ENCODE measurements around the gene COASY. TPM values are rescaled to one million over a fixed set of nuclear protein-coding genes. Genes with fewer than 3 reads are reported as not detected.
A peak's percentile ranks its signal among the peaks of the same experiment; 100 is the strongest.

COASY gene
- total RNA-seq, 1 experiment from 2014 or later: 138 TPM

GRCh38 chr17:42536372-42537155 is 25.4 kb upstream of the COASY start:
- peaks cover 28% of the 10 kb centered on the region for H3K4me1 ChIP-seq
- POLR2A ChIA-PET: interaction anchor here (0.8 to 2.0 kb wide), 7 partner anchors 9 to 779 kb away, joined by 3 to 23 read pairs (median 4); partner anchors contain the start of genes CAVIN1, HSD17B1, PSMC3IP and STAT3

GRCh38 chr17:42537156-42537805 is 24.7 kb upstream of the COASY start:
- POLR2A ChIA-PET: interaction anchor here (1.0 to 2.0 kb wide), 3 partner anchors 17 to 778 kb away, joined by 3 to 23 read pairs (median 10); partner anchors contain the start of gene PSMC3IP
- peak overlapping the region; percentile 72 for H3K4me3 Mint-ChIP-seq (ENCODE audit: unreplicated experiment)
- intact Hi-C loops (cut with micrococcal nuclease; ENCODE audit: unreplicated experiment): no loop called here

More at GRCh38 chr17:42536372-42537155, 25.4 kb upstream of the COASY start:
- no TSS peak for BruUV-seq (replicated peaks)
- no peaks in the 10 kb centered on the region for H3K9me3 ChIP-seq
- DNase-seq: peak; percentile 87 to 89
- peak overlapping the region; percentile 50 for H3K4me3 ChIP-seq (ENCODE audit: low read depth, low read length)
- no peaks in the 10 kb centered on the region for H3K9me3 Mint-ChIP-seq (ENCODE audit: unreplicated experiment)
- H3K4me3 Mint-ChIP-seq (ENCODE audit: unreplicated experiment): peak overlapping the region; percentile 72
- no peaks in the 10 kb centered on the region for H3K27me3 ChIP-seq (replicated peaks; ENCODE audit: control insufficient read depth, insufficient read depth, low read length)
- H3K27ac Mint-ChIP-seq (ENCODE audit: unreplicated experiment): no peak overlapping the region
- TF ChIP-seq CTCF (IDR thresholded peaks at IDR 0.05; ENCODE audit: insufficient read depth in 1 of 2, low read depth in 1 of 2, low read length in 1 of 2, severe bottlenecking in 1 of 2, unreplicated experiment in 1 of 2): no peak
- H3K4me1 Mint-ChIP-seq (ENCODE audit: low read depth, unreplicated experiment): peaks cover 34% of the 10 kb centered on the region
- no peaks in the 10 kb centered on the region for H3K36me3 ChIP-seq (ENCODE audit: control insufficient read depth, insufficient read depth, low read length)
- CTCF ChIA-PET: interaction anchor here (0.8 to 1.5 kb wide), 4 partner anchors 9 to 41 kb away, joined by 4 to 12 read pairs (median 6); partner anchors contain the start of gene PSMC3IP
- intact Hi-C loops (cut with micrococcal nuclease; ENCODE audit: unreplicated experiment): no loop called here
- H3K27me3 Mint-ChIP-seq (ENCODE audit: insufficient read depth, unreplicated experiment): no peaks in the 10 kb centered on the region
- H3K36me3 Mint-ChIP-seq (ENCODE audit: insufficient read depth, unreplicated experiment): peaks cover 16% of the 10 kb centered on the region

More at GRCh38 chr17:42537156-42537805, 24.7 kb upstream of the COASY start:
- Histone ChIP-seq H3K9me3 (no peaks in the 10 kb centered on the region), H3K27me3 (replicated peaks; ENCODE audit: control insufficient read depth, insufficient read depth, low read length) (no peaks in the 10 kb centered on the region), H3K4me1 (peaks cover 33% of the 10 kb centered on the region), H3K36me3 (ENCODE audit: control insufficient read depth, insufficient read depth, low read length) (no peaks in the 10 kb centered on the region), H3K4me3 (ENCODE audit: low read depth, low read length) (peak overlapping the region; percentile 50)
- no TSS peak for BruUV-seq (replicated peaks)
- Mint-ChIP-seq H3K36me3 (ENCODE audit: insufficient read depth, unreplicated experiment) (peaks cover 14% of the 10 kb centered on the region), H3K4me1 (ENCODE audit: low read depth, unreplicated experiment) (peaks cover 32% of the 10 kb centered on the region), H3K27me3 (ENCODE audit: insufficient read depth, unreplicated experiment) (no peaks in the 10 kb centered on the region), H3K9me3 (ENCODE audit: unreplicated experiment) (no peaks in the 10 kb centered on the region), H3K27ac (ENCODE audit: unreplicated experiment) (peak overlapping the region; percentile 12)
- CTCF ChIA-PET: interaction anchor here (1.5 kb wide), 1 partner anchor 41 kb away, joined by 12 read pairs; the partner anchor contains the start of gene PSMC3IP
- TF ChIP-seq CTCF (IDR thresholded peaks at IDR 0.05; ENCODE audit: insufficient read depth in 1 of 2, low read depth in 1 of 2, low read length in 1 of 2, severe bottlenecking in 1 of 2, unreplicated experiment in 1 of 2): no peak
- no peak for DNase-seq

All from Caco-2 (cell line).